ENCODE data around the gene FMO4.
"Not testable (repeated sequence)": the region's sequence is repeated elsewhere in the genome, so short reads cannot be mapped to it uniquely, and the experiment has no call there.

FMO4 gene

DNA sequence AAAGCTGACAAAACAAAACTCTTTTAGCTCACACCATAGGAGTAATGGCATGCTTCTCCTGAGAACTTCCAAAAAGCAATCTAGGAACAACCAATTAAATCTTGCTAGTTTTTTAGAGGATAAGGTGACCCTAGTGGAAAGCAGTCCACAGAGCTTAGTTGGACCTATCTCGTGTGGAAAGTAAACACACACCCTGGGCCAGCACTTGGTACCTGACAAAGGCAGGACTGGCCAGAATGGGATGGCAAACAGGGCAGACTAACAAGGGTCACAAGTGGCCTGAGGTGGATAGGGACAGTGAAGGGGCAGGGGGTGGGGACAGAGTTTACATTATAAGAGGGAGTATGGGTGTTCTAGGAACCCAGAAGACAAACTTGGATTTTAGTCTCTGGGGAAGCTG is 22.0 kb downstream of the FMO4 start:
- Histone ChIP-seq H3K27me3 (ENCODE audit: control insufficient read depth, insufficient read depth, low read length) (no peaks in the 10 kb centered on the region), H3K9me3 (replicated peaks; ENCODE audit: low read length) (no peaks in the 10 kb centered on the region), H3K4me1 (ENCODE audit: control insufficient read depth, insufficient read depth, low read length) (no peaks in the 10 kb centered on the region), H3K4me2 (ENCODE audit: low read length) (no peak overlapping the region), H3K9ac (ENCODE audit: low read depth, low read length) (no peak overlapping the region), H3K4me3 (ENCODE audit: low read length) (no peak overlapping the region), H3K36me3 (ENCODE audit: insufficient read depth, low read length) (no peaks in the 10 kb centered on the region)

- not testable (repeated sequence) for H3K36me3 ChIP-seq (ENCODE audit: insufficient read depth, low read length); H3K4me3 ChIP-seq (ENCODE audit: low read length); H3K9me3 ChIP-seq (replicated peaks; ENCODE audit: low read length); H3K4me2 ChIP-seq (ENCODE audit: low read length); H3K27me3 ChIP-seq (ENCODE audit: control insufficient read depth, insufficient read depth, low read length); H3K9ac ChIP-seq (ENCODE audit: low read depth, low read length); H3K4me1 ChIP-seq (ENCODE audit: control insufficient read depth, insufficient read depth, low read length)
Observed at GRCh38 chr1:171339345-171339744, 25.4 kb downstream of the FMO4 start.

- no peak overlapping the region for H3K4me3 ChIP-seq (ENCODE audit: low read length)
- H3K4me1 ChIP-seq (ENCODE audit: control insufficient read depth, insufficient read depth, low read length), result no peaks in the 10 kb centered on the region
- H3K27me3 ChIP-seq (ENCODE audit: control insufficient read depth, insufficient read depth, low read length), result no peaks in the 10 kb centered on the region
- H3K4me2 ChIP-seq (ENCODE audit: low read length), result no peak overlapping the region
- H3K36me3 ChIP-seq (ENCODE audit: insufficient read depth, low read length), result no peaks in the 10 kb centered on the region
- no peaks in the 10 kb centered on the region for H3K9me3 ChIP-seq (replicated peaks; ENCODE audit: low read length)
- H3K9ac ChIP-seq (ENCODE audit: low read depth, low read length), result no peak overlapping the region
Observed at GRCh38 chr1:171343727-171344472, 29.9 kb downstream of the FMO4 start.

GRCh38 chr1:171344473-171344820 is 30.5 kb downstream of the FMO4 start:
- Histone ChIP-seq H3K27me3 (ENCODE audit: control insufficient read depth, insufficient read depth, low read length) (no peaks in the 10 kb centered on the region), H3K9me3 (replicated peaks; ENCODE audit: low read length) (no peaks in the 10 kb centered on the region), H3K4me3 (ENCODE audit: low read length) (no peak overlapping the region), H3K9ac (ENCODE audit: low read depth, low read length) (no peak overlapping the region), H3K4me2 (ENCODE audit: low read length) (no peak overlapping the region), H3K4me1 (ENCODE audit: control insufficient read depth, insufficient read depth, low read length) (no peaks in the 10 kb centered on the region), H3K36me3 (ENCODE audit: insufficient read depth, low read length) (no peaks in the 10 kb centered on the region)

DNA sequence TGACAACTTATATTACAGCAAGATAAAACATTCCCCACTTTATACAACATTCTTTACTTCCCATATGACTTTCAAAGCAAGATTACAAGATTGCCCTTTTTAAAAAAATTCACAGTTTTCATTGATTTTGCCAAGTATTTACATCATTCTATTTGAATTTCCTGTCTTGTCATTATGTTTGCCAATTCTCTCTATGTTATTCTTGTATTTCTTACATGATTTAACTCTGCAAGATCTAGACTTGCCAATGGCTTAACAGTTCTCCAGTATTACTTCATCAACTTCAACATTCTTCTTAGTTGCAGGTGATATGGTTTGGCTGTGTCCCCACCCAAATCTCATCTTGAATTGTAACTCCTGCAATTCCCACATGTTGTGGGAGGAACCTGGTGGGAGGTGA is 31.6 kb downstream of the FMO4 start:
- no peak overlapping the region for H3K4me3 ChIP-seq (ENCODE audit: low read length)
- H3K27me3 ChIP-seq (ENCODE audit: control insufficient read depth, insufficient read depth, low read length), result no peaks in the 10 kb centered on the region
- no peaks in the 10 kb centered on the region for H3K4me1 ChIP-seq (ENCODE audit: control insufficient read depth, insufficient read depth, low read length)
- H3K9me3 ChIP-seq (replicated peaks; ENCODE audit: low read length), result no peaks in the 10 kb centered on the region
- H3K4me2 ChIP-seq (ENCODE audit: low read length), result no peak overlapping the region
- no peaks in the 10 kb centered on the region for H3K36me3 ChIP-seq (ENCODE audit: insufficient read depth, low read length)
- no peak overlapping the region for H3K9ac ChIP-seq (ENCODE audit: low read depth, low read length)

- Histone ChIP-seq H3K36me3 (ENCODE audit: insufficient read depth, low read length) (no peaks in the 10 kb centered on the region), H3K4me1 (ENCODE audit: control insufficient read depth, insufficient read depth, low read length) (no peaks in the 10 kb centered on the region), H3K9ac (ENCODE audit: low read depth, low read length) (no peak overlapping the region), H3K27me3 (ENCODE audit: control insufficient read depth, insufficient read depth, low read length) (no peaks in the 10 kb centered on the region), H3K9me3 (replicated peaks; ENCODE audit: low read length) (no peaks in the 10 kb centered on the region), H3K4me3 (ENCODE audit: low read length) (no peak overlapping the region), H3K4me2 (ENCODE audit: low read length) (no peak overlapping the region)
Observed at GRCh38 chr1:171346881-171347280, 32.9 kb downstream of the FMO4 start.

DNA sequence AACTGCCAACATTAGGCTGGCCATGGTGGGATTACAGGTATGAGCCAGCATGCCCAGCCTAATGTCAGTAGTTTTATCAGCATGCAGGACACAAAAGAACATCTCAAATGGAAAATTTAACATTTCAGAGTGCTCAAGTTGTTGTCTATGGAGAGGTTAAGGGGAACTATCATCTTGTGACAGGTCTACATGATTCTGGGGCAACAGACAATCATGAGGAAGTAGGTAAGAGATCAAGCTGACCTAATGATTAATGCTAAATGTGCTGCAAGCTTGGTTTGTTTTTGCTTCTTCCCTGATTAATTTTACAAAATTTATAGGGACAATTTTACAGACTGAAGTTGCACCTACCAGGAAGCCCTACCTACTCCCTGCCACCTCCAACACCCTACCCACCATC is 36.6 kb downstream of the FMO4 start:
- no peak overlapping the region for H3K4me2 ChIP-seq (ENCODE audit: low read length)

GRCh38 chr1:171351961-171352360 is 38.0 kb downstream of the FMO4 start:
- H3K9me3 ChIP-seq (replicated peaks; ENCODE audit: low read length), result no peaks in the 10 kb centered on the region
- H3K9ac ChIP-seq (ENCODE audit: low read depth, low read length), result no peak overlapping the region
- no peak overlapping the region for H3K4me3 ChIP-seq (ENCODE audit: low read length)
- H3K36me3 ChIP-seq (ENCODE audit: insufficient read depth, low read length), result no peaks in the 10 kb centered on the region
- H3K4me2 ChIP-seq (ENCODE audit: low read length), result no peak overlapping the region
- H3K27me3 ChIP-seq (ENCODE audit: control insufficient read depth, insufficient read depth, low read length), result no peaks in the 10 kb centered on the region
- H3K4me1 ChIP-seq (ENCODE audit: control insufficient read depth, insufficient read depth, low read length), result no peaks in the 10 kb centered on the region

More for the DNA sequence above, 36.6 kb downstream of the FMO4 start:
- H3K4me3 ChIP-seq (ENCODE audit: low read length), result no peak overlapping the region
- H3K9ac ChIP-seq (ENCODE audit: low read depth, low read length), result no peak overlapping the region
- H3K4me1 ChIP-seq (ENCODE audit: control insufficient read depth, insufficient read depth, low read length), result no peaks in the 10 kb centered on the region
- H3K9me3 ChIP-seq (replicated peaks; ENCODE audit: low read length), result no peaks in the 10 kb centered on the region
- H3K27me3 ChIP-seq (ENCODE audit: control insufficient read depth, insufficient read depth, low read length), result no peaks in the 10 kb centered on the region
- H3K36me3 ChIP-seq (ENCODE audit: insufficient read depth, low read length), result no peaks in the 10 kb centered on the region

- H3K4me3 ChIP-seq (ENCODE audit: low read length), result no peak overlapping the region
- H3K4me1 ChIP-seq (ENCODE audit: control insufficient read depth, insufficient read depth, low read length), result no peaks in the 10 kb centered on the region
- H3K9ac ChIP-seq (ENCODE audit: low read depth, low read length), result no peak overlapping the region
- no peaks in the 10 kb centered on the region for H3K36me3 ChIP-seq (ENCODE audit: insufficient read depth, low read length)
- H3K27me3 ChIP-seq (ENCODE audit: control insufficient read depth, insufficient read depth, low read length), result no peaks in the 10 kb centered on the region
- H3K9me3 ChIP-seq (replicated peaks; ENCODE audit: low read length), result no peaks in the 10 kb centered on the region
- H3K4me2 ChIP-seq (ENCODE audit: low read length), result no peak overlapping the region
Observed at GRCh38 chr1:171352554-171352953, 38.6 kb downstream of the FMO4 start.

- no peaks in the 10 kb centered on the region for H3K36me3 ChIP-seq (ENCODE audit: insufficient read depth, low read length)
- no peak overlapping the region for H3K4me2 ChIP-seq (ENCODE audit: low read length)
- H3K27me3 ChIP-seq (ENCODE audit: control insufficient read depth, insufficient read depth, low read length), result no peaks in the 10 kb centered on the region
- no peak overlapping the region for H3K4me3 ChIP-seq (ENCODE audit: low read length)
- no peaks in the 10 kb centered on the region for H3K4me1 ChIP-seq (ENCODE audit: control insufficient read depth, insufficient read depth, low read length)
- H3K9ac ChIP-seq (ENCODE audit: low read depth, low read length), result no peak overlapping the region
- no peaks in the 10 kb centered on the region for H3K9me3 ChIP-seq (replicated peaks; ENCODE audit: low read length)
Observed at GRCh38 chr1:171355727-171356126, 41.7 kb downstream of the FMO4 start.

DNA sequence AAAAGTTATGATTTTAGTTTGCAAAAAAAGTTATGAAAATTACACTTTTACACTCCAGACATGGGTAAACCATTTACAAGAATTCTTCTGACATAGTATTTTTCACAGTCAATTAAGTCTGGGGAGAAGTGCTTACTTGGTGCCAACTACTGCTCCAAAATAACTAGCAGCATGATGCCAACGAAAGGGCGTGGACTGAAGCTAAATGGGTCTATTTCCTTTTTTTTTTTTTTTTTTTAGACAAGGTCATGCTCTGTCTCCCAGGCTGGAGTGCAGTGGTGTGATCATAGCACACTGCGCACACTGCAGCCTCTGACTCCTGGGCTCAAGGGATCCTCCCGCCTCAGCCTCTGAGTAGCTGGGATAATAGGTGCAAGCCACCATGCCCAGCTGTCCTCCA is 43.2 kb downstream of the FMO4 start:
- Histone ChIP-seq H3K27me3 (ENCODE audit: control insufficient read depth, insufficient read depth, low read length) (no peaks in the 10 kb centered on the region), H3K4me3 (ENCODE audit: low read length) (no peak overlapping the region), H3K4me2 (ENCODE audit: low read length) (no peak overlapping the region), H3K4me1 (ENCODE audit: control insufficient read depth, insufficient read depth, low read length) (no peaks in the 10 kb centered on the region), H3K9me3 (replicated peaks; ENCODE audit: low read length) (no peaks in the 10 kb centered on the region), H3K36me3 (ENCODE audit: insufficient read depth, low read length) (no peaks in the 10 kb centered on the region), H3K9ac (ENCODE audit: low read depth, low read length) (no peak overlapping the region)

DNA sequence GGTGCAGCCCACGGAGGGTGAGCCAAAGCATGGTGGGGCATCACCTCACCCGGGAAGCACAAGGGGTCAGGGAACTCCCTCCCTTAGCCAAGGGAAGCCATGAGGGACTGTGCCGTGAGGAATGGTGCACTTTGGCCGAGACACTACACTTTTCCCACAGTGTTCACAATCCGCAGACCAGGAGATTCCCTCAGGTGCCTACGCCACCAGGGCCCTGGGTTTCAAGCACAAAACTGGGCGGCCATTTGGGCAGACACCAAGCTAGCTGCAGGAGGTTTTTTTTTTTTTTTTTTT is 45.3 kb downstream of the FMO4 start:
- not testable (repeated sequence) for H3K9ac ChIP-seq (ENCODE audit: low read depth, low read length); H3K9me3 ChIP-seq (replicated peaks; ENCODE audit: low read length); H3K36me3 ChIP-seq (ENCODE audit: insufficient read depth, low read length); H3K27me3 ChIP-seq (ENCODE audit: control insufficient read depth, insufficient read depth, low read length); H3K4me3 ChIP-seq (ENCODE audit: low read length); H3K4me2 ChIP-seq (ENCODE audit: low read length); H3K4me1 ChIP-seq (ENCODE audit: control insufficient read depth, insufficient read depth, low read length)
